Liver (tissue), 9 donors: ENCODE measurements around the gene HAUS8. TPM values are rescaled to one million over a fixed set of nuclear protein-coding genes. Genes with fewer than 3 reads are reported as not detected.

Experiments
- DNase-seq: peaks from one replicate; pipeline ENCODE4 v3.0.0-alpha.2; 2017; ENCODE audit warnings: low spot score
- H3K27ac ChIP-seq, 2 donors: one replicate each; pipeline ENCODE4 v1.7.0; 2013; ENCODE audit warnings: inconsistent platforms in 2 of 2, low read length in 2 of 2, control low read depth in 1 of 2, low read depth in 1 of 2, mild to moderate bottlenecking in 1 of 2
- H3K27me3 ChIP-seq, 4 donors: one replicate each; pipeline versions ENCODE4 v1.6.1 to v1.7.0; 2013; ENCODE audit warnings: low read length in 3 of 4, inconsistent platforms in 1 of 4, mild to moderate bottlenecking in 1 of 4, moderate library complexity in 1 of 4; ENCODE audit not compliant: control insufficient read depth in 4 of 4, insufficient read depth in 4 of 4
- H3K36me3 ChIP-seq, 4 donors: one replicate each; pipeline versions ENCODE4 v1.6.1 to v1.7.0; 2013; ENCODE audit warnings: low read length in 3 of 4, mild to moderate bottlenecking in 3 of 4, low read depth in 1 of 4, moderate library complexity in 1 of 4; ENCODE audit not compliant: control insufficient read depth in 4 of 4, insufficient read depth in 3 of 4
- H3K4me1 ChIP-seq, 4 donors: one replicate each; pipeline versions ENCODE4 v1.6.1 to v1.7.0; 2013; ENCODE audit warnings: low read length in 3 of 4, mild to moderate bottlenecking in 3 of 4, moderate library complexity in 1 of 4; ENCODE audit not compliant: control insufficient read depth in 4 of 4, insufficient read depth in 4 of 4
- H3K4me3 ChIP-seq, 3 donors: one replicate each; pipeline versions ENCODE4 v1.6.1 to v1.7.0; 2013; ENCODE audit warnings: low read length in 3 of 3, control low read depth in 1 of 3, low read depth in 1 of 3, mild to moderate bottlenecking in 1 of 3
- H3K9ac ChIP-seq, 2 donors: one replicate each; pipeline ENCODE4 v1.7.0; 2013; ENCODE audit warnings: low read length in 2 of 2, mild to moderate bottlenecking in 2 of 2, moderate library complexity in 2 of 2, control low read depth in 1 of 2, low read depth in 1 of 2
- H3K9me3 ChIP-seq, 4 donors: one replicate each; pipeline versions ENCODE4 v1.6.1 to v1.7.0; 2013; ENCODE audit warnings: low read length in 3 of 4; ENCODE audit not compliant: control insufficient read depth in 4 of 4
- EGR1 ChIP-seq, 2 donors: IDR thresholded peaks; 2 replicates each; pipeline ENCODE4 v1.6.1; 2016 to 2018; ENCODE audit warnings: antibody characterized with exemption in 2 of 2, low read depth in 2 of 2
- FOXA2 ChIP-seq: IDR thresholded peaks from 2 replicates; pipeline ENCODE4 v1.6.1; 2016; ENCODE audit warnings: antibody characterized with exemption
- GABPA ChIP-seq, 2 donors: IDR thresholded peaks in 1 of 2; conservative IDR thresholded peaks in 1 of 2; 2 replicates each; pipeline ENCODE4 v1.6.1; 2016; ENCODE audit warnings: antibody characterized with exemption in 2 of 2, mild to moderate bottlenecking in 1 of 2, moderate library complexity in 1 of 2
- HNF4A ChIP-seq, 2 donors: conservative IDR thresholded peaks; 2 replicates each; pipeline ENCODE4 v1.6.1; 2016; ENCODE audit warnings: antibody characterized with exemption in 2 of 2, mild to moderate bottlenecking in 2 of 2
- JUND ChIP-seq, 2 donors: IDR thresholded peaks; 2 replicates each; pipeline ENCODE4 v1.6.1; 2016; ENCODE audit warnings: antibody characterized with exemption in 2 of 2
- NR2F2 ChIP-seq: IDR thresholded peaks from 2 replicates; pipeline ENCODE4 v1.6.1; 2016; ENCODE audit warnings: antibody characterized with exemption
- RAD21 ChIP-seq, 2 donors: IDR thresholded peaks; 2 replicates each; pipeline ENCODE4 v1.6.1; 2016; ENCODE audit warnings: antibody characterized with exemption in 2 of 2, mild to moderate bottlenecking in 2 of 2
- REST ChIP-seq: IDR thresholded peaks from 2 replicates; pipeline ENCODE4 v1.6.1; 2016; ENCODE audit warnings: antibody characterized with exemption, mild to moderate bottlenecking
- SP1 ChIP-seq: IDR thresholded peaks from 2 replicates; pipeline ENCODE4 v1.6.1; 2018; ENCODE audit warnings: antibody characterized with exemption, mild to moderate bottlenecking
- TAF1 ChIP-seq: conservative IDR thresholded peaks from 2 replicates; pipeline ENCODE4 v1.6.1; 2016; ENCODE audit warnings: antibody characterized with exemption, mild to moderate bottlenecking
- YY1 ChIP-seq: IDR thresholded peaks from 2 replicates; pipeline ENCODE4 v1.6.1; 2016; ENCODE audit warnings: antibody characterized with exemption, mild to moderate bottlenecking
- WGBS: extraction: QIAGEN DNeasy Blood & Tissue Kit; methylation state at CpG from one replicate; pipeline ENCODE4 v1.1.7; 2013; 5-methylcytosine and 5-hydroxymethylcytosine counted together
- polyA plus RNA-seq, 2 donors: library from polyadenylated mRNA; stranded (reverse) in 1 of 2; unstranded in 1 of 2; fragments of 200-250 nt in 1 of 2; fragments of >200 nt in 1 of 2; fragmentation: Nextera tagmentation in 1 of 2; extraction: Ambion mirVana in 1 of 2; gene quantifications; one replicate each; pipeline versions ENCODE4 v1.2.1 to v1.2.3, GENCODE V29; 2013 to 2015
- total RNA-seq, 2 donors: library from RNA; depleted of rRNA; stranded (reverse); fragments of >200 nt; gene quantifications; one replicate each; pipeline ENCODE4 v1.2.3, GENCODE V29; 2014
- TF ChIP-seq, protein P1 (sequence below): fragments of 150-350 bp; IDR thresholded peaks from 2 replicates; pipeline ENCODE4 v1.5.1; 2017; ENCODE audit warnings: improper control_type of control experiment, low read depth, low read length; ENCODE audit not compliant: missing input control
- donor health status: healthy.
- donor health status: healthy.
- donor health status: healthy.
- donor health status: healthy.
- donor health status: healthy.

Gene HAUS8
- total and polyA plus RNA-seq, 4 donors, result 3.3 to 5.7 (median 3.8) TPM

DNA sequence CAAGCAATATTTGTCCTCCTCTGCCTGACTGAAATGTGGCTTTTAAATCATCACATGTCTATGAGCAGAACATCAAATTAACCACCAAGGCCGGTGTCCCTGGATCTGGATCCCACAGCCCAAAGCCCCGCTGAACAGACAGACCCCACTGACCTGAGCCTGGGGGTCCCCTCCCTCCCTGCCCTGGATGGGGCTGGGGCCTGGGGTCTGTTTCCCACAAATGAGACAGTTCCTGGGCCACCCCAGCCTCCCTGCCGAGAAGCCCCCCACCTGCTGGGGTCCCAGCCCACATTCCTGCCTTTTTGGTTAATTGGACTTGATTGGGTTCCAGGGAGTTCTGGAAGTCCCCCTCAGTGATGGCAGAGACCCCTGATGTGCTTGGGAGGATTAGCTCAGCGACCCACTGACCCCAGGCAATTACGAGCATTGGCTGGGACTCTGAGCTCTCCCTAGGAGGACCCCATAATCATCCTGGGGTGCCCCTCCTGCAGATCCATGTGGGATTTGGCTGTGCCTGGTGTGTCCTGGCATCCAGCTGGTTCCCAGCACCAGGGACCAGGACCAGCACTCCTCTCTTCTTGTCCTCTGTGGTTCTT, 29.2 kb downstream of the HAUS8 start:
- H3K4me3 ChIP-seq, result no peak overlapping the region
- 88% methylated on average over 5 of the region's 5 CpGs for WGBS
- no peak overlapping the region for H3K27ac ChIP-seq
- H3K9ac ChIP-seq, result no peak overlapping the region
- H3K36me3 ChIP-seq, result peaks cover 0 to 20% (median 6%) of the 10 kb centered on the region in 4 donors
- DNase-seq, result no peak
- H3K4me1 ChIP-seq, result no peaks in the 10 kb centered on the region
- H3K9me3 ChIP-seq, result no peaks in the 10 kb centered on the region
- TF ChIP-seq HNF4A (conservative IDR thresholded peaks at IDR 0.05), result no peak
- no peak for TF ChIP-seq REST
- no peak for TF ChIP-seq JUND (IDR thresholded peaks at IDR 0.05)
- no peak for TF ChIP-seq NR2F2
- no peak for TF ChIP-seq RAD21 (IDR thresholded peaks at IDR 0.05)
- TF ChIP-seq YY1, result no peak
- peaks cover 0 to 2% (median 0%) of the 10 kb centered on the region in 4 donors for H3K27me3 ChIP-seq

- no peaks in the 10 kb centered on the region for H3K9me3 ChIP-seq
- 75% methylated on average over 7 of the region's 7 CpGs for WGBS
- no peaks in the 10 kb centered on the region for H3K4me1 ChIP-seq
- H3K27me3 ChIP-seq, result peaks cover 0 to 2% (median 0%) of the 10 kb centered on the region in 4 donors
- no peak overlapping the region for H3K9ac ChIP-seq
- TF ChIP-seq REST, result no peak
- TF ChIP-seq, protein P1, sequence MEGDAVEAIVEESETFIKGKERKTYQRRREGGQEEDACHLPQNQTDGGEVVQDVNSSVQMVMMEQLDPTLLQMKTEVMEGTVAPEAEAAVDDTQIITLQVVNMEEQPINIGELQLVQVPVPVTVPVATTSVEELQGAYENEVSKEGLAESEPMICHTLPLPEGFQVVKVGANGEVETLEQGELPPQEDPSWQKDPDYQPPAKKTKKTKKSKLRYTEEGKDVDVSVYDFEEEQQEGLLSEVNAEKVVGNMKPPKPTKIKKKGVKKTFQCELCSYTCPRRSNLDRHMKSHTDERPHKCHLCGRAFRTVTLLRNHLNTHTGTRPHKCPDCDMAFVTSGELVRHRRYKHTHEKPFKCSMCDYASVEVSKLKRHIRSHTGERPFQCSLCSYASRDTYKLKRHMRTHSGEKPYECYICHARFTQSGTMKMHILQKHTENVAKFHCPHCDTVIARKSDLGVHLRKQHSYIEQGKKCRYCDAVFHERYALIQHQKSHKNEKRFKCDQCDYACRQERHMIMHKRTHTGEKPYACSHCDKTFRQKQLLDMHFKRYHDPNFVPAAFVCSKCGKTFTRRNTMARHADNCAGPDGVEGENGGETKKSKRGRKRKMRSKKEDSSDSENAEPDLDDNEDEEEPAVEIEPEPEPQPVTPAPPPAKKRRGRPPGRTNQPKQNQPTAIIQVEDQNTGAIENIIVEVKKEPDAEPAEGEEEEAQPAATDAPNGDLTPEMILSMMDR, result no peak
- no peak for TF ChIP-seq YY1
- no peak for TF ChIP-seq JUND (IDR thresholded peaks at IDR 0.05)
- no peak for TF ChIP-seq TAF1
- TF ChIP-seq SP1, result no peak
- no peak for TF ChIP-seq GABPA (IDR thresholded peaks at IDR 0.05 in 1 of 2, conservative IDR thresholded peaks at IDR 0.05 in 1 of 2)
- no peak for TF ChIP-seq FOXA2
- TF ChIP-seq EGR1 (IDR thresholded peaks at IDR 0.05; ENCODE audit: low read depth in 2 of 2), result no peak
- DNase-seq, result no peak
- H3K27ac ChIP-seq, result no peak overlapping the region
- peaks cover 0 to under 1% (median 0%) of the 10 kb centered on the region in 4 donors for H3K36me3 ChIP-seq
- H3K4me3 ChIP-seq, result no peak overlapping the region
These were observed 31.5 kb downstream of the HAUS8 start for GRCh38 chr19:17043744-17044143.
